GM18499 (cell line): Measurements from ENCODE around the gene ENDOD1.

ENCODE experiments used
- ATAC-seq: cut with Tn5 transposase; IDR thresholded peaks from one replicate; pipeline ENCODE4 v1.9.1; 2021; ENCODE audit warnings: moderate number of reproducible peaks; ENCODE audit not compliant: insufficient read depth, unreplicated experiment

The ENDOD1 gene

GRCh38 chr11:95156916-95157541, 67.4 kb downstream of the ENDOD1 start:
- ATAC-seq: no peak

- ATAC-seq: no peak
Observed at GRCh38 chr11:95157824-95158223, 68.2 kb downstream of the ENDOD1 start.

- ATAC-seq: no peak
Observed at GRCh38 chr11:95161248-95161647, 71.6 kb downstream of the ENDOD1 start.

- ATAC-seq: no peak
Observed at GRCh38 chr11:95163106-95163505, 73.5 kb downstream of the ENDOD1 start.

- no peak for ATAC-seq
Observed at GRCh38 chr11:95165638-95166037, 76.0 kb downstream of the ENDOD1 start.

- ATAC-seq: no peak
Observed at GRCh38 chr11:95166781-95167180, 77.1 kb downstream of the ENDOD1 start.

- ATAC-seq: no peak
Observed at GRCh38 chr11:95170294-95170693, 80.6 kb downstream of the ENDOD1 start.

GRCh38 chr11:95175818-95176380, 86.3 kb downstream of the ENDOD1 start:
- ATAC-seq: no peak
